IMR-90 (cell line): Measurements from ENCODE around the gene CCDC102A. TPM values are rescaled to one million over a fixed set of nuclear protein-coding genes. Genes with fewer than 3 reads are reported as not detected.

Source experiments
- ATAC-seq: fragments of 200-7000 bp; cut with Tn5 transposase; 2 replicates; pipeline ENCODE4 v1.9.1; 2020; ENCODE audit warnings: low read depth, mild to moderate bottlenecking, moderate library complexity
- BruUV-seq: library from RNA; stranded (reverse); fragments of 400-500 nt; replicated peaks from 2 replicates; lab custom pipeline; 2021; lab: Mats Ljungman, UMichigan
- CTCF ChIA-PET: fragments of 300-600 bp; formaldehyde crosslinking; extraction: SDS; loops from one replicate; lab custom pipeline; 2021; ENCODE audit warnings: antibody characterized with exemption; lab: Yijun Ruan, JAX
- POLR2A ChIA-PET: fragments of 300-600 bp; sonication (Branson Sonifier 250); formaldehyde crosslinking; loops from one replicate; lab custom pipeline; 2022; ENCODE audit warnings: antibody characterized with exemption; ENCODE audit not compliant: unreplicated experiment; lab: Charles Lee
- DNase-seq: peaks from one replicate; pipeline ENCODE4 v3.0.0; 2013
- H2AFZ ChIP-seq: replicated peaks from 2 replicates; pipeline ENCODE3; 2013; ENCODE audit warnings: low read length, mild to moderate bottlenecking; ENCODE audit not compliant: poor library complexity
- H2AK5ac ChIP-seq: 2 replicates; pipeline ENCODE4 v1.6.1; 2013; ENCODE audit warnings: low read depth, low read length, inconsistent platforms
- H2AK9ac ChIP-seq: replicated peaks from 2 replicates; pipeline ENCODE3; 2013; ENCODE audit warnings: mild to moderate bottlenecking, low read depth, low read length, moderate library complexity; ENCODE audit not compliant: poor library complexity
- H2BK120ac ChIP-seq: 2 replicates; pipeline ENCODE4 v1.6.1; 2013; ENCODE audit warnings: low read depth, low read length, inconsistent platforms
- H2BK15ac ChIP-seq: 3 replicates; pipeline ENCODE4 v1.6.1; 2013; ENCODE audit warnings: low read depth, low read length, inconsistent platforms
- H2BK20ac ChIP-seq: 2 replicates; pipeline ENCODE4 v1.6.1; 2013; ENCODE audit warnings: low read depth, mild to moderate bottlenecking, inconsistent platforms, low read length, moderate library complexity
- H2BK5ac ChIP-seq: 2 replicates; pipeline ENCODE4 v1.6.1; 2013; ENCODE audit warnings: mild to moderate bottlenecking, low read depth, low read length, inconsistent platforms; ENCODE audit not compliant: poor library complexity, severe bottlenecking
- H3K14ac ChIP-seq: replicated peaks from 2 replicates; pipeline ENCODE4 v1.6.1; 2013; ENCODE audit warnings: low read depth, low read length, inconsistent platforms
- H3K18ac ChIP-seq: 2 replicates; pipeline ENCODE4 v1.6.1; 2013; ENCODE audit warnings: low read depth, low read length, control low read depth
- H3K23ac ChIP-seq: 2 replicates; pipeline ENCODE4 v1.6.1; 2013; ENCODE audit warnings: low read depth, low read length, inconsistent platforms
- H3K27ac ChIP-seq: 2 replicates; pipeline ENCODE4 v1.5.1; 2013; ENCODE audit warnings: mild to moderate bottlenecking, control low read depth, low read length; ENCODE audit not compliant: insufficient read depth
- H3K27me3 ChIP-seq: 2 replicates; pipeline ENCODE4 v1.6.1; 2013; ENCODE audit warnings: low read length; ENCODE audit not compliant: control insufficient read depth, insufficient read depth
- H3K36me3 ChIP-seq: 2 replicates; pipeline ENCODE4 v1.6.1; 2013; ENCODE audit warnings: low read length, mixed read lengths; ENCODE audit not compliant: control insufficient read depth, insufficient read depth
- H3K4ac ChIP-seq: 2 replicates; pipeline ENCODE4 v1.6.1; 2013; ENCODE audit warnings: low read depth, low read length, inconsistent platforms
- H3K4me1 ChIP-seq: 2 replicates; pipeline ENCODE4 v1.6.1; 2013; ENCODE audit warnings: low read length, mixed read lengths; ENCODE audit not compliant: control insufficient read depth, insufficient read depth
- H3K4me2 ChIP-seq: 2 replicates; pipeline ENCODE4 v1.6.1; 2013; ENCODE audit warnings: low read depth, mild to moderate bottlenecking, control low read depth, low read length, moderate library complexity
- H3K4me3 ChIP-seq: 2 replicates; pipeline ENCODE4 v1.5.1; 2013; ENCODE audit warnings: low read depth, mild to moderate bottlenecking, control low read depth, low read length, moderate library complexity; ENCODE audit not compliant: insufficient read depth
- H3K56ac ChIP-seq: 2 replicates; pipeline ENCODE4 v1.6.1; 2013; ENCODE audit warnings: low read length, inconsistent platforms; ENCODE audit not compliant: insufficient read depth; ENCODE audit errors: extremely low read depth
- H3K79me1 ChIP-seq, 2 experiments: 2 replicates each; pipeline ENCODE4 v1.6.1; 2013; ENCODE audit warnings: low read length in 2 of 2, inconsistent platforms in 1 of 2, low read depth in 1 of 2
- H3K9ac ChIP-seq: 2 replicates; pipeline ENCODE4 v1.6.1; 2013; ENCODE audit warnings: low read depth, low read length, control low read depth
- H3K9me1 ChIP-seq: 2 replicates; pipeline ENCODE4 v1.6.1; 2013; ENCODE audit warnings: low read length, inconsistent platforms; ENCODE audit not compliant: insufficient read depth
- H3K9me3 ChIP-seq: 2 replicates; pipeline ENCODE4 v1.6.1; 2013; ENCODE audit warnings: low read length; ENCODE audit not compliant: control insufficient read depth, insufficient read depth
- H4K20me1 ChIP-seq: 2 replicates; pipeline ENCODE4 v1.6.1; 2013; ENCODE audit warnings: low read length, inconsistent platforms; ENCODE audit not compliant: insufficient read depth
- H4K5ac ChIP-seq: 2 replicates; pipeline ENCODE4 v1.6.1; 2013; ENCODE audit warnings: mild to moderate bottlenecking, low read depth, low read length, control low read depth
- H4K8ac ChIP-seq, 2 experiments: 2 replicates each; pipeline ENCODE4 v1.6.1; 2013; ENCODE audit warnings: low read depth in 2 of 2, low read length in 2 of 2, control low read depth in 1 of 2, inconsistent platforms in 1 of 2
- H4K91ac ChIP-seq: 2 replicates; pipeline ENCODE4 v1.6.1; 2013; ENCODE audit warnings: low read depth, low read length, inconsistent platforms; ENCODE audit not compliant: insufficient read depth
- BHLHE40 ChIP-seq: fragments of 150-350 bp; IDR thresholded peaks from 2 replicates; pipeline ENCODE4 v1.6.1; 2016; ENCODE audit warnings: mild to moderate bottlenecking, low read depth, low read length
- CEBPB ChIP-seq: IDR thresholded peaks from 2 replicates; pipeline ENCODE4 v1.6.1; 2012; ENCODE audit warnings: low read depth, low read length, improper control_type of control experiment
- CTCF ChIP-seq: conservative IDR thresholded peaks from 2 replicates; pipeline ENCODE4 v1.5.1; 2012; ENCODE audit warnings: mild to moderate bottlenecking, low read depth, low read length, improper control_type of control experiment
- FOS ChIP-seq: fragments of 150-350 bp; IDR thresholded peaks from 2 replicates; pipeline ENCODE4 v1.6.1; 2016; ENCODE audit warnings: low read depth, low read length
- MAFK ChIP-seq: IDR thresholded peaks from 2 replicates; pipeline ENCODE4 v1.6.1; 2012; ENCODE audit warnings: low read depth, low read length, improper control_type of control experiment
- MAZ ChIP-seq: IDR thresholded peaks from 2 replicates; pipeline ENCODE4 v1.6.1; 2012; ENCODE audit warnings: low read depth, mild to moderate bottlenecking, low read length, improper control_type of control experiment, moderate library complexity, borderline replicate concordance
- MXI1 ChIP-seq: IDR thresholded peaks from 2 replicates; pipeline ENCODE4 v1.6.1; 2012; ENCODE audit warnings: low read depth, mild to moderate bottlenecking, low read length, moderate library complexity, borderline replicate concordance
- NFE2L2 ChIP-seq: fragments of 150-350 bp; IDR thresholded peaks from 2 replicates; pipeline ENCODE4 v1.6.1; 2016; ENCODE audit warnings: low read depth, mild to moderate bottlenecking, low read length
- POLR2A ChIP-seq: IDR thresholded peaks from 2 replicates; pipeline ENCODE4 v1.6.1; 2012; ENCODE audit warnings: mild to moderate bottlenecking, low read depth, low read length
- RFX5 ChIP-seq: IDR thresholded peaks from 2 replicates; pipeline ENCODE4 v1.8.0; 2012; ENCODE audit warnings: low read depth, mild to moderate bottlenecking, low read length, moderate library complexity
- SMC3 ChIP-seq: fragments of 150-350 bp; IDR thresholded peaks from 2 replicates; pipeline ENCODE4 v1.6.1; 2016; ENCODE audit warnings: low read depth, mild to moderate bottlenecking, antibody characterized with exemption, low read length, moderate library complexity
- USF2 ChIP-seq: fragments of 150-350 bp; IDR thresholded peaks from 2 replicates; pipeline ENCODE4 v1.6.1; 2017; ENCODE audit warnings: mild to moderate bottlenecking, antibody characterized with exemption, low read length, low read depth
- WGBS, 2 experiments: methylation state at CpG; one replicate each; pipeline versions ENCODE4 v1.1.5 to v1.1.7; 2013; ENCODE audit warnings: missing lambda C conversion rate in 2 of 2; ENCODE audit not compliant: insufficient read length in 1 of 2; ENCODE audit errors: extremely low coverage in 2 of 2; 5-methylcytosine and 5-hydroxymethylcytosine counted together
- dilution Hi-C: fragments of 300-500 bp; cut with HindIII; formaldehyde crosslinking; loops from one replicate; pipeline ENCODE4 v1.14.3; 2018; ENCODE audit warnings: low sequenced_read_pairs; ENCODE audit not compliant: unreplicated experiment
- in situ Hi-C: fragments of 300-500 bp; cut with MboI; formaldehyde crosslinking; loops from 3 replicates; pipeline ENCODE4 v1.14.3; 2019; ENCODE audit warnings: low sequenced_read_pairs, inconsistent platforms, mixed read lengths
- intact Hi-C: fragments of 100-400 bp; cut with micrococcal nuclease; formaldehyde crosslinking; loops from 2 replicates; pipeline ENCODE4 v1.10.0; 2022
- polyA plus RNA-seq, 3 experiments: library from polyadenylated mRNA; depleted of rRNA; stranded (reverse); fragments of >200 nt; gene quantifications; 2 replicates each; pipeline ENCODE4 v1.2.3, GENCODE V29; 2012; ENCODE audit warnings: low replicate concordance in 1 of 3
- total RNA-seq: library from RNA; depleted of rRNA; stranded (reverse); fragments of >200 nt; gene quantifications from 2 replicates; pipeline ENCODE4 v1.2.3, GENCODE V29; 2012

Gene CCDC102A
- total and polyA plus RNA-seq, 2 of the 4 experiments (the other 2 are of a cell fraction) = 5.4 to 8.5 TPM

GRCh38 chr16:57574646-57575467 is 38.5 kb upstream of the CCDC102A start (continued):
- TF ChIP-seq MAZ (no peak), SMC3 (no peak)

- Histone ChIP-seq H3K9ac (no peak overlapping the region), H4K5ac (no peak overlapping the region), H3K9me3 (no peaks in the 10 kb centered on the region), H3K4ac (no peak overlapping the region), H3K4me3 (no peak overlapping the region), H3K36me3 (no peaks in the 10 kb centered on the region), H2AFZ (no peak overlapping the region), H3K18ac (no peak overlapping the region), H3K27me3 (peaks cover 22% of the 10 kb centered on the region), H2BK15ac (no peak overlapping the region), H3K4me1 (no peaks in the 10 kb centered on the region), H3K56ac (no peak overlapping the region), H3K9me1 (no peaks in the 10 kb centered on the region), H2AK9ac (no peak overlapping the region), H2AK5ac (no peak overlapping the region), H3K4me2 (no peak overlapping the region), H3K14ac (no peak overlapping the region), H2BK20ac (no peak overlapping the region), H3K23ac (no peak overlapping the region), H4K20me1 (no peaks in the 10 kb centered on the region), H2BK5ac (no peak overlapping the region), H4K8ac (no peak overlapping the region), H4K91ac (no peak overlapping the region), H3K79me1 (no peaks in the 10 kb centered on the region), H3K27ac (no peak overlapping the region), H2BK120ac (no peak overlapping the region)
- intact Hi-C loops = no loop called here
- 78% methylated on average over 8 of the region's 12 CpGs; no CpG with 5 or more reads in 1 of the 2 experiments for WGBS, 2 experiments
- CTCF ChIA-PET = no interaction called here
- in situ Hi-C loops = no loop called here
- dilution Hi-C loops = no loop called here
- POLR2A ChIA-PET = no interaction called here
- no peak for ATAC-seq
- BruUV-seq = no TSS peak
- DNase-seq = no peak
- no peak for TF ChIP-seq RFX5
- TF ChIP-seq MXI1 = no peak
- no peak for TF ChIP-seq CEBPB
- TF ChIP-seq BHLHE40 = no peak
- no peak for TF ChIP-seq FOS
- TF ChIP-seq CTCF = no peak
- no peak for TF ChIP-seq MAZ
- no peak for TF ChIP-seq NFE2L2
- no peak for TF ChIP-seq USF2
- TF ChIP-seq POLR2A = no peak
- TF ChIP-seq MAFK = no peak
- no peak for TF ChIP-seq SMC3
These were observed 37.7 kb upstream of the CCDC102A start for GRCh38 chr16:57574086-57574485.
